Measurements from ENCODE around the gene SVEP1.

SVEP1 gene

GRCh38 chr9:110528645-110529044 is 50.9 kb downstream of the SVEP1 start:
- H3K4me3 ChIP-seq (ENCODE audit: low read depth, low read length, poor library complexity, severe bottlenecking) = no peak overlapping the region
- no peaks in the 10 kb centered on the region for H3K79me2 ChIP-seq (ENCODE audit: insufficient read depth, low read length)
- no peaks in the 10 kb centered on the region for H3F3A ChIP-seq (ENCODE audit: insufficient read depth, low read length)
- H3K4me1 ChIP-seq (ENCODE audit: insufficient read depth, low read length, severe bottlenecking) = no peaks in the 10 kb centered on the region
- no peaks in the 10 kb centered on the region for H4K20me1 ChIP-seq (ENCODE audit: insufficient read depth, low read length)
- H3K9me3 ChIP-seq (ENCODE audit: low read length) = no peaks in the 10 kb centered on the region
- no peak overlapping the region for H2AFZ ChIP-seq (ENCODE audit: low read length)
- no peak for TF ChIP-seq CTCF (IDR thresholded peaks at IDR 0.05; ENCODE audit: low read length)
- no peak for TF ChIP-seq EZH2 (IDR thresholded peaks at IDR 0.05; ENCODE audit: borderline replicate concordance, low read length)
- no peaks in the 10 kb centered on the region for H3K27me3 ChIP-seq (ENCODE audit: insufficient read depth, low read length)
- no peak overlapping the region for H3K27ac ChIP-seq (ENCODE audit: low read depth, low read length, poor library complexity, severe bottlenecking)
- no peaks in the 10 kb centered on the region for H3K36me3 ChIP-seq (ENCODE audit: insufficient read depth, low read length)
- H3K9ac ChIP-seq (ENCODE audit: low read length) = no peak overlapping the region
- H3K9me2 ChIP-seq (ENCODE audit: low read depth, low read length) = no peaks in the 10 kb centered on the region; the same call in 1 of the 2 replicates
- no peak overlapping the region for H3K4me2 ChIP-seq (ENCODE audit: low read length)

GRCh38 chr9:110526426-110526825 is 53.1 kb downstream of the SVEP1 start:
- Histone ChIP-seq H3K36me3 (ENCODE audit: insufficient read depth, low read length) (no peaks in the 10 kb centered on the region), H3K27ac (ENCODE audit: low read depth, low read length, poor library complexity, severe bottlenecking) (no peak overlapping the region), H3K27me3 (ENCODE audit: insufficient read depth, low read length) (no peaks in the 10 kb centered on the region), H3K4me1 (ENCODE audit: insufficient read depth, low read length, severe bottlenecking) (no peaks in the 10 kb centered on the region), H3K79me2 (ENCODE audit: insufficient read depth, low read length) (no peaks in the 10 kb centered on the region), H3K4me2 (ENCODE audit: low read length) (no peak overlapping the region), H4K20me1 (ENCODE audit: insufficient read depth, low read length) (no peaks in the 10 kb centered on the region), H3K9me2 (ENCODE audit: low read depth, low read length) (no peaks in the 10 kb centered on the region; the same call in 1 of the 2 replicates), H3F3A (ENCODE audit: insufficient read depth, low read length) (no peaks in the 10 kb centered on the region), H3K9ac (ENCODE audit: low read length) (no peak overlapping the region), H3K9me3 (ENCODE audit: low read length) (no peaks in the 10 kb centered on the region), H3K4me3 (ENCODE audit: low read depth, low read length, poor library complexity, severe bottlenecking) (no peak overlapping the region), H2AFZ (ENCODE audit: low read length) (no peak overlapping the region)
- TF ChIP-seq CTCF (IDR thresholded peaks at IDR 0.05; ENCODE audit: low read length) (no peak), EZH2 (IDR thresholded peaks at IDR 0.05; ENCODE audit: borderline replicate concordance, low read length) (no peak)

- H4K20me1 ChIP-seq (ENCODE audit: insufficient read depth, low read length) = no peaks in the 10 kb centered on the region
- no peak overlapping the region for H3K4me3 ChIP-seq (ENCODE audit: low read depth, low read length, poor library complexity, severe bottlenecking)
- TF ChIP-seq EZH2 (IDR thresholded peaks at IDR 0.05; ENCODE audit: borderline replicate concordance, low read length) (no peak), CTCF (IDR thresholded peaks at IDR 0.05; ENCODE audit: low read length) (no peak)
- H3K9ac ChIP-seq (ENCODE audit: low read length) = no peak overlapping the region
- no peaks in the 10 kb centered on the region for H3K27me3 ChIP-seq (ENCODE audit: insufficient read depth, low read length)
- no peak overlapping the region for H3K27ac ChIP-seq (ENCODE audit: low read depth, low read length, poor library complexity, severe bottlenecking)
- H3K36me3 ChIP-seq (ENCODE audit: insufficient read depth, low read length) = no peaks in the 10 kb centered on the region
- no peaks in the 10 kb centered on the region for H3K4me1 ChIP-seq (ENCODE audit: insufficient read depth, low read length, severe bottlenecking)
- no peaks in the 10 kb centered on the region for H3K79me2 ChIP-seq (ENCODE audit: insufficient read depth, low read length)
- H3K4me2 ChIP-seq (ENCODE audit: low read length) = no peak overlapping the region
- H3F3A ChIP-seq (ENCODE audit: insufficient read depth, low read length) = no peaks in the 10 kb centered on the region
- H3K9me3 ChIP-seq (ENCODE audit: low read length) = no peaks in the 10 kb centered on the region
- no peak overlapping the region for H2AFZ ChIP-seq (ENCODE audit: low read length)
- no peaks in the 10 kb centered on the region for H3K9me2 ChIP-seq (ENCODE audit: low read depth, low read length)
Observed at GRCh38 chr9:110521206-110521605, 58.3 kb downstream of the SVEP1 start.

Measured in OCI-LY1 (cell line).